Kidney (tissue), 14 donors: ENCODE data around the gene SLC39A1. TPM values are rescaled to one million over a fixed set of nuclear protein-coding genes. Genes with fewer than 3 reads are reported as not detected.
A peak's percentile ranks its signal among the peaks of the same experiment; 100 is the strongest.

ENCODE experiments used
- DNase-seq, 5 donors: peaks; one replicate each; pipeline ENCODE4 v3.0.0-alpha.2; 2013 to 2020
- FAIRE-seq: peaks from 2 replicates; lab custom pipeline; 2012; peaks lifted over from hg19 to GRCh38; lab: Jason Lieb, UNC
- H3K27ac ChIP-seq, 2 donors: one replicate each; pipeline ENCODE4 v1.7.0; 2013; ENCODE audit warnings: low read depth in 2 of 2, low read length in 2 of 2, inconsistent platforms in 1 of 2
- H3K27me3 ChIP-seq: one replicate; pipeline ENCODE4 v1.7.1; 2013; ENCODE audit warnings: low read length, inconsistent platforms; ENCODE audit not compliant: control insufficient read depth, insufficient read depth
- H3K36me3 ChIP-seq, 3 donors: one replicate each; pipeline versions ENCODE4 v1.7.0 to v1.7.1; 2013; ENCODE audit warnings: low read length in 3 of 3, control low read depth in 1 of 3, inconsistent platforms in 1 of 3; ENCODE audit not compliant: insufficient read depth in 3 of 3, control insufficient read depth in 2 of 3
- H3K4me1 ChIP-seq, 3 donors: one replicate each; pipeline versions ENCODE4 v1.7.0 to v1.7.1; 2013; ENCODE audit warnings: low read length in 3 of 3, inconsistent platforms in 1 of 3, low read depth in 1 of 3; ENCODE audit not compliant: control insufficient read depth in 2 of 3, insufficient read depth in 2 of 3
- H3K4me3 ChIP-seq, 3 donors: one replicate each; pipeline versions ENCODE4 v1.7.0 to v1.8.1; 2013; ENCODE audit warnings: low read length in 3 of 3, control low read depth in 1 of 3, inconsistent platforms in 1 of 3
- H3K9ac ChIP-seq, 3 donors: one replicate each; pipeline versions ENCODE4 v1.7.0 to v1.7.1; 2013; ENCODE audit warnings: low read length in 3 of 3, control low read depth in 1 of 3, inconsistent platforms in 1 of 3
- H3K9me3 ChIP-seq, 3 donors: one replicate each; pipeline versions ENCODE4 v1.7.0 to v1.7.1; 2013; ENCODE audit warnings: low read length in 3 of 3, control low read depth in 1 of 3, inconsistent platforms in 1 of 3; ENCODE audit not compliant: control insufficient read depth in 2 of 3, insufficient read depth in 1 of 3
- CTCF ChIP-seq: IDR thresholded peaks from 3 replicates; pipeline ENCODE4 v1.5.1; 2012; ENCODE audit warnings: mild to moderate bottlenecking, moderate library complexity, borderline replicate concordance; ENCODE audit not compliant: insufficient read depth; ENCODE audit errors: extremely low read depth
- intact Hi-C: fragments of 100-400 bp; cut with DNase I; formaldehyde crosslinking; loops from one replicate; pipeline ENCODE4 v1.11.1; 2022
- polyA plus RNA-seq: library from polyadenylated mRNA; stranded (reverse); fragments of 350-450 nt; fragmentation: Illumina TruSeq; extraction: RNeasy Lipid Tissue Mini Kit (QIAGEN cat#74804); gene quantifications from one replicate; pipeline ENCODE4 v1.2.3, GENCODE V29; 2014; ENCODE audit warnings: low read depth, low replicate concordance; ENCODE audit not compliant: insufficient read depth
- total RNA-seq: library from RNA; stranded (reverse); fragmentation: NEBNext Ultra II Directional; extraction: Animal tissue kit (Norgen Biotek cat#: 25700); gene quantifications from one replicate; pipeline ENCODE4 v1.2.1, GENCODE V29; 2021
- donor health status: control.
- donor health status: control.
- donor health status: control.
- donor health status: control.
- donor health status: control.
- donor health status: DM: yes; HTN: yes; CAD: no.
- donor health status: Normal renal cell carcinoma (clear cell type).

SLC39A1 gene
- total and polyA plus RNA-seq, 2 donors from 2014 or later: 106 to 125 TPM

- peak overlapping the region; percentile 66 to 83 (median 72) for H3K4me3 ChIP-seq
- FAIRE-seq (no peak), DNase-seq (peak; percentile 73 to 86 (median 84))
- peaks cover 0 to 28% (median 18%) of the 10 kb centered on the region in 3 donors for H3K4me1 ChIP-seq
- peaks cover 0 to 13% (median 5%) of the 10 kb centered on the region in 3 donors for H3K36me3 ChIP-seq
- intact Hi-C loops: no loop called here
- no peaks in the 10 kb centered on the region for H3K27me3 ChIP-seq
- peak overlapping the region; percentile 61 to 97 (median 96) for H3K9ac ChIP-seq
- no peaks in the 10 kb centered on the region for H3K9me3 ChIP-seq
- TF ChIP-seq CTCF: no peak
- H3K27ac ChIP-seq: peak overlapping the region; percentile 96 to 99
Measured at GRCh38 chr1:153963850-153964331, 554 bp upstream of the SLC39A1 start.

- H3K4me1 ChIP-seq: peaks cover 0 to 28% (median 10%) of the 10 kb centered on the region in 3 donors
- no peaks in the 10 kb centered on the region for H3K27me3 ChIP-seq
- TF ChIP-seq CTCF: no peak
- H3K27ac ChIP-seq: peak overlapping the region; percentile 96 to 99
- H3K4me3 ChIP-seq: peak overlapping the region; percentile 66 to 94 (median 68)
- H3K9me3 ChIP-seq: no peaks in the 10 kb centered on the region
- peak overlapping the region; percentile 31 to 99 (median 97) for H3K9ac ChIP-seq
- intact Hi-C loops: no loop called here
- peak in 2 of 5 donors; percentile 16 to 82 for DNase-seq
- peaks cover 0 to 13% (median 5%) of the 10 kb centered on the region in 3 donors for H3K36me3 ChIP-seq
- no peak for FAIRE-seq
Measured at GRCh38 chr1:153962088-153963029, 978 bp downstream of the SLC39A1 start.

- peaks cover 0 to 13% (median 5%) of the 10 kb centered on the region in 3 donors for H3K36me3 ChIP-seq
- no peak for FAIRE-seq
- no peaks in the 10 kb centered on the region for H3K9me3 ChIP-seq
- intact Hi-C loops: no loop called here
- no peak for DNase-seq
- peaks cover 0 to 36% (median 19%) of the 10 kb centered on the region in 3 donors for H3K4me1 ChIP-seq
- peak overlapping the region in 1 of 3 donors; percentile 97 for H3K9ac ChIP-seq
- peak overlapping the region; percentile 77 to 99 for H3K27ac ChIP-seq
- no peaks in the 10 kb centered on the region for H3K27me3 ChIP-seq
- peak overlapping the region in 1 of 3 donors; percentile 66 for H3K4me3 ChIP-seq
- TF ChIP-seq CTCF: no peak
Measured at GRCh38 chr1:153961421-153961820, 1.9 kb downstream of the SLC39A1 start.
